ENCODE measurements around the gene TAGAP. TPM values are rescaled to one million over a fixed set of nuclear protein-coding genes. Genes with fewer than 3 reads are reported as not detected.

The TAGAP gene
- polyA plus RNA-seq, 1 of the 3 experiments (the other 2 are of a cell fraction), result not detected

GRCh38 chr6:159041181-159041580, 3.6 kb downstream of the TAGAP start:
- Histone ChIP-seq H4K20me1 (ENCODE audit: insufficient read depth) (no peaks in the 10 kb centered on the region), H3K9ac (no peak overlapping the region), H3K36me3 (replicated peaks in 1 of 2; ENCODE audit: control insufficient read depth in 1 of 2, insufficient read depth in 2 of 2, low read length in 1 of 2) (no peaks in the 10 kb centered on the region), H3K79me2 (ENCODE audit: insufficient read depth) (no peaks in the 10 kb centered on the region), H3K4me3 (ENCODE audit: low read depth in 2 of 2, low read length in 1 of 2) (no peak overlapping the region), H3K27ac (ENCODE audit: low read depth in 2 of 2, low read length in 1 of 2) (no peak overlapping the region), H3K4me1 (ENCODE audit: control insufficient read depth in 1 of 2, insufficient read depth in 2 of 2, low read depth in 1 of 2, low read length in 1 of 2) (peaks cover 0 to 2% of the 10 kb centered on the region in 2 experiments; a peak in 1 of 4 replicates), H3K9me2 (no peaks in the 10 kb centered on the region), H3K27me3 (ENCODE audit: insufficient read depth) (peaks cover 28% of the 10 kb centered on the region; the same call in 1 of the 2 replicates), H2AFZ (ENCODE audit: low read depth) (no peak overlapping the region), H3K9me3 (no peaks in the 10 kb centered on the region), H3K4me2 (no peak overlapping the region), H3F3A (replicated peaks; ENCODE audit: insufficient read depth) (no peaks in the 10 kb centered on the region)
- ChIA-PET CTCF (interaction anchor here (0.6 to 10.7 kb wide), 12 partner anchors 8 to 94 kb away, joined by 3 to 152 read pairs (median 6); no protein-coding TSS in a partner anchor), POLR2A (no interaction called here)
- DNase-seq, result no peak
- 82% methylated on average over 7 of the region's 7 CpGs for WGBS (ENCODE audit: low lambda C conversion rate)
- TF ChIP-seq FOSL2 (IDR thresholded peaks at IDR 0.05; ENCODE audit: borderline replicate concordance, low read depth) (no peak), CHD2 (IDR thresholded peaks at IDR 0.05; ENCODE audit: low read length, partially characterized antibody) (no peak), ZBTB33 (IDR thresholded peaks at IDR 0.05; ENCODE audit: borderline replicate concordance, low read depth) (no peak), RAD21 (IDR thresholded peaks at IDR 0.05; ENCODE audit: low read length) (no peak), RXRA (IDR thresholded peaks at IDR 0.05; ENCODE audit: borderline replicate concordance, low read depth) (no peak), TEAD4 (IDR thresholded peaks at IDR 0.05; ENCODE audit: borderline replicate concordance, insufficient read depth) (no peak), NRF1 (IDR thresholded peaks at IDR 0.05; ENCODE audit: low read depth, low read length) (no peak), GATA2 (CRISPR knock-in tag; IDR thresholded peaks at IDR 0.05) (no peak), CTCF (IDR thresholded peaks at IDR 0.05) (no peak)

- Histone ChIP-seq H3K27ac (ENCODE audit: low read depth in 2 of 2, low read length in 1 of 2) (no peak overlapping the region), H2AFZ (ENCODE audit: low read depth) (no peak overlapping the region), H3F3A (replicated peaks; ENCODE audit: insufficient read depth) (no peaks in the 10 kb centered on the region), H3K9me2 (0 out of 2 replicates have a peak, but pooled peaks cover 2% of the 10 kb centered on the region), H3K9me3 (no peaks in the 10 kb centered on the region), H3K4me3 (ENCODE audit: low read depth in 2 of 2, low read length in 1 of 2) (no peak overlapping the region), H3K4me2 (no peak overlapping the region), H3K36me3 (replicated peaks in 1 of 2; ENCODE audit: control insufficient read depth in 1 of 2, insufficient read depth in 2 of 2, low read length in 1 of 2) (no peaks in the 10 kb centered on the region), H3K9ac (no peak overlapping the region), H3K4me1 (ENCODE audit: control insufficient read depth in 1 of 2, insufficient read depth in 2 of 2, low read depth in 1 of 2, low read length in 1 of 2) (peaks cover 0 to 1% of the 10 kb centered on the region in 2 experiments; a peak in 1 of 4 replicates), H4K20me1 (ENCODE audit: insufficient read depth) (no peaks in the 10 kb centered on the region), H3K79me2 (ENCODE audit: insufficient read depth) (no peaks in the 10 kb centered on the region), H3K27me3 (ENCODE audit: insufficient read depth) (peaks cover 15% of the 10 kb centered on the region)
- ChIA-PET POLR2A (no interaction called here), CTCF (interaction anchor here (0.6 to 10.7 kb wide), 5 partner anchors 31 to 1843 kb away, joined by 3 to 152 read pairs (median 3); no protein-coding TSS in a partner anchor)
- no peak for DNase-seq
- 19% methylated on average over 1 of the region's 1 CpG for WGBS (ENCODE audit: low lambda C conversion rate)
- TF ChIP-seq MXI1 (IDR thresholded peaks at IDR 0.05; ENCODE audit: low read depth, low read length) (no peak), CHD2 (IDR thresholded peaks at IDR 0.05; ENCODE audit: low read length, partially characterized antibody) (no peak), RAD21 (IDR thresholded peaks at IDR 0.05; ENCODE audit: low read length) (no peak), RXRA (IDR thresholded peaks at IDR 0.05; ENCODE audit: borderline replicate concordance, low read depth) (no peak), GATA2 (CRISPR knock-in tag; IDR thresholded peaks at IDR 0.05) (no peak), ELF1 (IDR thresholded peaks at IDR 0.05) (no peak), SMC3 (IDR thresholded peaks at IDR 0.05; ENCODE audit: low read depth, low read length) (no peak), MAX (IDR thresholded peaks at IDR 0.05; ENCODE audit: low read depth) (no peak), SIN3A (IDR thresholded peaks at IDR 0.05; ENCODE audit: borderline replicate concordance, low read depth, low read length) (no peak)
Observed at GRCh38 chr6:159039885-159040258, 4.9 kb downstream of the TAGAP start.

Measured in SK-N-SH (cell line).